Trophoblast cell (in vitro differentiated cells and primary cell): ENCODE data around the gene PCGF6.
"Not testable (repeated sequence)": the region's sequence is repeated elsewhere in the genome, so short reads cannot be mapped to it uniquely, and the experiment has no call there.

Source experiments
- DNase-seq, 2 donors: peaks; one replicate each; pipeline ENCODE4 v3.0.0-alpha.2; 2016
- H2AFZ ChIP-seq: 2 replicates; pipeline ENCODE4 v1.6.1; 2013; ENCODE audit warnings: low read length, moderate library complexity, mild to moderate bottlenecking; ENCODE audit not compliant: insufficient read depth, poor library complexity
- H2AK5ac ChIP-seq: 2 replicates; pipeline ENCODE4 v1.6.1; 2013; ENCODE audit warnings: mild to moderate bottlenecking, low read length
- H2BK120ac ChIP-seq: 2 replicates; pipeline ENCODE4 v1.6.1; 2013; ENCODE audit warnings: low read length, mild to moderate bottlenecking, moderate library complexity; ENCODE audit not compliant: insufficient read depth, poor library complexity
- H2BK12ac ChIP-seq: 2 replicates; pipeline ENCODE4 v1.6.1; 2013; ENCODE audit warnings: mild to moderate bottlenecking, low read length, moderate library complexity
- H2BK5ac ChIP-seq: 2 replicates; pipeline ENCODE4 v1.6.1; 2013; ENCODE audit warnings: low read length, low read depth, moderate library complexity, mild to moderate bottlenecking; ENCODE audit not compliant: poor library complexity
- H3K14ac ChIP-seq: 2 replicates; pipeline ENCODE4 v1.6.1; 2013; ENCODE audit warnings: mild to moderate bottlenecking, low read length
- H3K18ac ChIP-seq: 2 replicates; pipeline ENCODE4 v1.6.1; 2013; ENCODE audit warnings: mild to moderate bottlenecking, low read length
- H3K23ac ChIP-seq: 2 replicates; pipeline ENCODE4 v1.6.1; 2013; ENCODE audit warnings: low read length
- H3K27ac ChIP-seq: 2 replicates; pipeline ENCODE4 v1.5.1; 2013; ENCODE audit warnings: low read depth, mild to moderate bottlenecking, inconsistent platforms, low read length, moderate library complexity
- H3K27me3 ChIP-seq: 2 replicates; pipeline ENCODE4 v1.6.1; 2013; ENCODE audit warnings: inconsistent platforms, mild to moderate bottlenecking, low read length, moderate library complexity; ENCODE audit not compliant: insufficient read depth
- H3K36me3 ChIP-seq, 2 experiments: 1 replicate in 1 of 2; 2 replicates in 1 of 2; pipeline ENCODE4 v1.6.1; 2013; ENCODE audit warnings: low read length in 2 of 2, mild to moderate bottlenecking in 2 of 2, moderate library complexity in 1 of 2; ENCODE audit not compliant: insufficient read depth in 2 of 2, control insufficient read depth in 1 of 2
- H3K4ac ChIP-seq: 2 replicates; pipeline ENCODE4 v1.6.1; 2013; ENCODE audit warnings: low read depth, mild to moderate bottlenecking, low read length, moderate library complexity
- H3K4me1 ChIP-seq, 2 experiments: 1 replicate in 1 of 2; 2 replicates in 1 of 2; pipeline ENCODE4 v1.6.1; 2013; ENCODE audit warnings: low read length in 2 of 2, mild to moderate bottlenecking in 2 of 2, moderate library complexity in 1 of 2; ENCODE audit not compliant: insufficient read depth in 2 of 2, control insufficient read depth in 1 of 2
- H3K4me2 ChIP-seq: 2 replicates; pipeline ENCODE4 v1.6.1; 2013; ENCODE audit warnings: inconsistent platforms, mild to moderate bottlenecking, low read length, moderate library complexity
- H3K4me3 ChIP-seq: 2 replicates; pipeline ENCODE4 v1.5.1; 2013; ENCODE audit warnings: mild to moderate bottlenecking, low read depth, low read length, inconsistent platforms
- H3K79me1 ChIP-seq: one replicate; pipeline ENCODE4 v1.6.1; 2013; ENCODE audit warnings: low read length
- H3K79me2 ChIP-seq: 2 replicates; pipeline ENCODE4 v1.6.1; 2013; ENCODE audit warnings: low read length, mild to moderate bottlenecking; ENCODE audit not compliant: control insufficient read depth, insufficient read depth, poor library complexity
- H3K9ac ChIP-seq: 2 replicates; pipeline ENCODE4 v1.6.1; 2013; ENCODE audit warnings: mild to moderate bottlenecking, low read length
- H3K9me3 ChIP-seq: 2 replicates; pipeline ENCODE4 v1.6.1; 2013; ENCODE audit warnings: low read depth, mild to moderate bottlenecking, control low read depth, inconsistent platforms, low read length; ENCODE audit not compliant: insufficient read depth
- H4K12ac ChIP-seq: 2 replicates; pipeline ENCODE4 v1.6.1; 2013; ENCODE audit warnings: low read depth, mild to moderate bottlenecking, low read length, moderate library complexity
- H4K8ac ChIP-seq: 2 replicates; pipeline ENCODE4 v1.6.1; 2013; ENCODE audit warnings: low read depth, mild to moderate bottlenecking, low read length, moderate library complexity
- H4K91ac ChIP-seq: one replicate; pipeline ENCODE4 v1.6.1; 2013; ENCODE audit warnings: low read depth, mild to moderate bottlenecking, low read length, moderate library complexity
- WGBS: extraction: QIAGEN DNeasy Blood & Tissue Kit; methylation state at CpG from one replicate; pipeline ENCODE4 v1.1.7; 2013; ENCODE audit warnings: missing lambda C conversion rate; ENCODE audit not compliant: insufficient read length, insufficient coverage; ENCODE audit errors: extremely low coverage; 5-methylcytosine and 5-hydroxymethylcytosine counted together

Gene PCGF6

DNA sequence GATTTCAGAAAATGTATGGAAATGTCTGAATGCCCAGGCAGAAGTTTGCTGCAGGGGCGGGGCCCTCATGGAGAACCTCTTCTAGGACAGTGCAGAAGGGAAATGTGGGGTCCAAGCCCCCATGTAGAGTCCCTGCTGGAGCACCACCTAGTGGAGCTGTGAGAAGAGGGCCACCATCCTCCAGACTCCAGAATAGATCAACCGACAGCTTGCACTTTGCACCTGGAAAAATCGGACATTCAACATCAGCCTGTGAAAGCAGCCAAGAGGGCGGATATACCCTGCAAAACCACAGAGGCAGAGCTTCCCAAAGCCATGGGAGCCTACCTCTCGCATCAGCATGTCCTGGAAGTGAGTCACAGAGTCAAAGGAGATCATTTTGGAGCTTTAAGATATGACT is 91.0 kb downstream of the PCGF6 start:
- no CpG with 5 or more reads among the region's 5 CpGs for WGBS
- Histone ChIP-seq H3K4me3 (no peak overlapping the region), H3K79me1 (no peaks in the 10 kb centered on the region), H4K8ac (no peak overlapping the region), H3K36me3 (no peaks in the 10 kb centered on the region), H3K9ac (no peak overlapping the region), H2BK12ac (no peak overlapping the region), H4K12ac (no peak overlapping the region), H4K91ac (no peak overlapping the region), H2AK5ac (no peak overlapping the region), H3K4ac (no peak overlapping the region), H3K9me3 (peaks cover 8% of the 10 kb centered on the region), H3K79me2 (no peaks in the 10 kb centered on the region), H3K27ac (no peak overlapping the region), H2BK5ac (no peak overlapping the region), H3K23ac (no peak overlapping the region), H3K18ac (no peak overlapping the region), H3K14ac (no peak overlapping the region), H3K4me1 (no peaks in the 10 kb centered on the region), H3K4me2 (no peak overlapping the region), H2AFZ (no peak overlapping the region), H3K27me3 (no peaks in the 10 kb centered on the region), H2BK120ac (no peak overlapping the region)
- no peak for DNase-seq

DNA sequence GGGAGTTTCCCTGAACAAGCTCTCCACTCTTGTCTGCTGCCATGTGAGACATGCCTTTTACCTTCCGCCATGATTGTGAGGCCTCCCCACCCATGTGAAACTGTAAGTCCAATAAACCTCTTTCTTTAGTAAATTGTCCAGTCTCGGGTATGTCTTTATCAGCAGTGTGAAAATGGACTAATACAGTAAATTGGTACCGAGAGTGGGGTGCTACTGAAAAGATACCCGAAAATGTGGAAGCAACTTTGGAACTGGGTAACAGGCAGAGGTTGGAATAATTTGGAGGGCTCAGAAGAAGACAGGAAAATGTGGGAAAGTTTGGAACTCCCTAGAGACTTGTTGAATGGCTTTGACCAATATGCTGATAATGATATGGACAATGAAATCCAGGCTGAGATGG is 92.0 kb downstream of the PCGF6 start:
- not testable (repeated sequence) for H3K79me2 ChIP-seq, H3K14ac ChIP-seq, H2AK5ac ChIP-seq, H2BK120ac ChIP-seq, H3K27ac ChIP-seq, H2BK12ac ChIP-seq, H3K4me3 ChIP-seq, H3K36me3 ChIP-seq, H3K4ac ChIP-seq, H3K9ac ChIP-seq, H3K79me1 ChIP-seq, DNase-seq, H3K9me3 ChIP-seq, H2AFZ ChIP-seq, H3K4me1 ChIP-seq, H4K8ac ChIP-seq, H4K91ac ChIP-seq, H3K23ac ChIP-seq, H3K18ac ChIP-seq, H3K4me2 ChIP-seq, H3K27me3 ChIP-seq, H4K12ac ChIP-seq, H2BK5ac ChIP-seq
- WGBS: no CpG with 5 or more reads among the region's 4 CpGs

DNA sequence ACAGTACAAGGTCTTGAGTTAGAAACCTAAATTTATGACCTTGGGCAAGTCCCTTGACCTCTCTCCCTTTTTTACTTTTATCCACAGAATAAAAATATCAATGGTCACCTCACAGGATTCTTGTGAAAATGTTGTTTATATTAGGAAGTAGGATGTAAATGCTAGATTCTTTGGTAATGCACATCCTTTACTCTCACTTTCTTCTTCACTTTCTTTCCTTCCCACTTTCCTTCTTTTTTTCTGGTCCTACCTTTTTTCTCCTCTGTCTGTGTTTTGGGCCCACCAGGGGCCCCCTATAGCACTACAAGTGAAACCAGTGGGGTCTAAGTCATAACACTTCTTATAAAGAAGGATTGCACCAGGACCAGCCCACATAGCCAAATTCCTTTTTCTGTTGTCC is 93.1 kb downstream of the PCGF6 start:
- Histone ChIP-seq H4K12ac (no peak overlapping the region), H2BK120ac (no peak overlapping the region), H2BK5ac (no peak overlapping the region), H3K79me2 (no peaks in the 10 kb centered on the region), H3K4ac (no peak overlapping the region), H2AK5ac (no peak overlapping the region), H3K4me3 (no peak overlapping the region), H4K8ac (no peak overlapping the region), H2AFZ (no peak overlapping the region), H3K14ac (no peak overlapping the region), H3K9ac (no peak overlapping the region), H3K4me1 (peaks cover 0 to 6% of the 10 kb centered on the region in 2 experiments), H3K36me3 (no peaks in the 10 kb centered on the region), H3K27me3 (no peaks in the 10 kb centered on the region), H3K79me1 (no peaks in the 10 kb centered on the region), H2BK12ac (no peak overlapping the region), H4K91ac (no peak overlapping the region), H3K27ac (no peak overlapping the region), H3K9me3 (peaks cover 7% of the 10 kb centered on the region), H3K4me2 (no peak overlapping the region), H3K18ac (no peak overlapping the region), H3K23ac (no peak overlapping the region)
- no peak for DNase-seq

DNA sequence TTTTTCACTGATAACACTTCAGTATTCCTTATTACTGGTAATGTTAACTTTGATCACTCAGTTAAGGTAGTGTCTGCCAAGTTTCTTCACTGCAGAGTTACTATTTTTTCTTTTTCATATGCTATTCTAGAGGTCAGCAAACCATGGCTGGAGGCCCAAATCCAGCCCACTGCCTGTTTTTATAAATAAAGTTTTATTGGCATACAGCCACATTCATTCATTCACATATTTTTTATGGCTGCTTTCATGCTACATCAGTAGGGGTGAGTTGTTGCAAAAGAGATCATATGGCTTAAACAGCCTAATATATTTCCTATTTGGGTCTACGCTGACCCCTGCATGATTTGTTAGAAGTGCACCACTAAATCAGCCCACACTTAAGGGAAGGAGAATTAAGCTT is 94.3 kb downstream of the PCGF6 start:
- Histone ChIP-seq H3K9ac (no peak overlapping the region), H4K91ac (no peak overlapping the region), H2AFZ (no peak overlapping the region), H3K79me2 (no peaks in the 10 kb centered on the region), H3K4me2 (no peak overlapping the region), H3K4ac (no peak overlapping the region), H3K27me3 (no peaks in the 10 kb centered on the region), H2AK5ac (no peak overlapping the region), H2BK120ac (no peak overlapping the region), H3K18ac (no peak overlapping the region), H3K9me3 (peaks cover 7% of the 10 kb centered on the region), H3K4me1 (peaks cover 0 to 6% of the 10 kb centered on the region in 2 experiments), H3K36me3 (no peaks in the 10 kb centered on the region), H4K12ac (no peak overlapping the region), H3K14ac (no peak overlapping the region), H2BK12ac (no peak overlapping the region), H3K23ac (no peak overlapping the region), H3K4me3 (no peak overlapping the region), H3K79me1 (no peaks in the 10 kb centered on the region), H3K27ac (no peak overlapping the region), H4K8ac (no peak overlapping the region), H2BK5ac (no peak overlapping the region)
- whole genome bisulfite sequencing: no CpG with 5 or more reads among the region's 1 CpG
- no peak for DNase-seq
